ENCODE results near the gene EVI2A.

EVI2A gene

GRCh38 chr17:31329221-31329620 is 7.8 kb upstream of the EVI2A start (continued):
- TF ChIP-seq GLIS1 (tag by site-specific recombination; IDR thresholded peaks at IDR 0.05) (no peak), BCL6B (tag by site-specific recombination; IDR thresholded peaks at IDR 0.05) (no peak), IKZF3 (tag by site-specific recombination; IDR thresholded peaks at IDR 0.05) (no peak), ZEB2 (tag by site-specific recombination; IDR thresholded peaks at IDR 0.05) (no peak), PRDM6 (tag by site-specific recombination; IDR thresholded peaks at IDR 0.05) (no peak), ZNF211 (tag by site-specific recombination; IDR thresholded peaks at IDR 0.05; ENCODE audit: low read depth) (no peak), ZNF184 (tag by site-specific recombination; IDR thresholded peaks at IDR 0.05) (no peak), AEBP2 (tag by site-specific recombination; IDR thresholded peaks at IDR 0.05; ENCODE audit: borderline replicate concordance) (no peak), ZNF560 (tag by site-specific recombination; IDR thresholded peaks at IDR 0.05; ENCODE audit: borderline replicate concordance) (no peak)
- TF ChIP-seq, protein P1, sequence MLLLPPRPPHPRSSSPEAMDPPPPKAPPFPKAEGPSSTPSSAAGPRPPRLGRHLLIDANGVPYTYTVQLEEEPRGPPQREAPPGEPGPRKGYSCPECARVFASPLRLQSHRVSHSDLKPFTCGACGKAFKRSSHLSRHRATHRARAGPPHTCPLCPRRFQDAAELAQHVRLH (tag by site-specific recombination; IDR thresholded peaks at IDR 0.05) = no peak

GRCh38 chr17:31328160-31328535 is 6.7 kb upstream of the EVI2A start:
- ChIA-PET CTCF (no interaction called here), POLR2A (no interaction called here)
- Histone ChIP-seq H3K9me3 (ENCODE audit: control insufficient read depth, insufficient read depth, low read depth, low read length) (no peaks in the 10 kb centered on the region), H3K4me3 (ENCODE audit: low read depth, low read length) (no peak overlapping the region), H3K27ac (ENCODE audit: extremely low read depth, low read depth, low read length) (no peak overlapping the region), H3K36me3 (ENCODE audit: control insufficient read depth in 2 of 2, insufficient read depth in 1 of 2, low read length in 2 of 2) (peaks cover 13 to 34% of the 10 kb centered on the region in 2 experiments), H3K4me1 (ENCODE audit: control insufficient read depth, insufficient read depth, low read length) (no peaks in the 10 kb centered on the region)
- TF ChIP-seq ZNF629 (tag by site-specific recombination; IDR thresholded peaks at IDR 0.05) (0 out of 2 replicates have a peak, but pooled peaks have one; percentile 1), ZNF391 (tag by site-specific recombination; IDR thresholded peaks at IDR 0.05; ENCODE audit: borderline replicate concordance, low read depth) (no peak), ZIC2 (tag by site-specific recombination; IDR thresholded peaks at IDR 0.05) (no peak)

- ChIA-PET CTCF (no interaction called here), POLR2A (no interaction called here)
- Histone ChIP-seq H3K4me1 (ENCODE audit: control insufficient read depth, insufficient read depth, low read length) (no peaks in the 10 kb centered on the region), H3K36me3 (ENCODE audit: control insufficient read depth in 2 of 2, insufficient read depth in 1 of 2, low read length in 2 of 2) (peaks cover 13 to 34% of the 10 kb centered on the region in 2 experiments), H3K4me3 (ENCODE audit: low read depth, low read length) (no peak overlapping the region), H3K9me3 (ENCODE audit: control insufficient read depth, insufficient read depth, low read depth, low read length) (no peaks in the 10 kb centered on the region), H3K27ac (ENCODE audit: extremely low read depth, low read depth, low read length) (no peak overlapping the region)
- no peak for TF ChIP-seq MEIS1 (CRISPR knock-in tag; IDR thresholded peaks at IDR 0.05; ENCODE audit: borderline replicate concordance)
- TF ChIP-seq, protein P1 (tag by site-specific recombination; IDR thresholded peaks at IDR 0.05) = no peak
- 0 out of 2 replicates have a peak, but pooled peaks have one; percentile 15 for TF ChIP-seq ZNF629 (tag by site-specific recombination; IDR thresholded peaks at IDR 0.05)
- TF ChIP-seq EGR2 (tag by site-specific recombination; IDR thresholded peaks at IDR 0.05; ENCODE audit: low read depth) = no peak
- TF ChIP-seq, protein P2, sequence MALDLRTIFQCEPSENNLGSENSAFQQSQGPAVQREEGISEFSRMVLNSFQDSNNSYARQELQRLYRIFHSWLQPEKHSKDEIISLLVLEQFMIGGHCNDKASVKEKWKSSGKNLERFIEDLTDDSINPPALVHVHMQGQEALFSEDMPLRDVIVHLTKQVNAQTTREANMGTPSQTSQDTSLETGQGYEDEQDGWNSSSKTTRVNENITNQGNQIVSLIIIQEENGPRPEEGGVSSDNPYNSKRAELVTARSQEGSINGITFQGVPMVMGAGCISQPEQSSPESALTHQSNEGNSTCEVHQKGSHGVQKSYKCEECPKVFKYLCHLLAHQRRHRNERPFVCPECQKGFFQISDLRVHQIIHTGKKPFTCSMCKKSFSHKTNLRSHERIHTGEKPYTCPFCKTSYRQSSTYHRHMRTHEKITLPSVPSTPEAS (tag by site-specific recombination; IDR thresholded peaks at IDR 0.05) = no peak
- TF ChIP-seq ZNF362 (tag by site-specific recombination; IDR thresholded peaks at IDR 0.05) = 0 out of 2 replicates have a peak, but pooled peaks have one; percentile 39
- TF ChIP-seq, protein P3, sequence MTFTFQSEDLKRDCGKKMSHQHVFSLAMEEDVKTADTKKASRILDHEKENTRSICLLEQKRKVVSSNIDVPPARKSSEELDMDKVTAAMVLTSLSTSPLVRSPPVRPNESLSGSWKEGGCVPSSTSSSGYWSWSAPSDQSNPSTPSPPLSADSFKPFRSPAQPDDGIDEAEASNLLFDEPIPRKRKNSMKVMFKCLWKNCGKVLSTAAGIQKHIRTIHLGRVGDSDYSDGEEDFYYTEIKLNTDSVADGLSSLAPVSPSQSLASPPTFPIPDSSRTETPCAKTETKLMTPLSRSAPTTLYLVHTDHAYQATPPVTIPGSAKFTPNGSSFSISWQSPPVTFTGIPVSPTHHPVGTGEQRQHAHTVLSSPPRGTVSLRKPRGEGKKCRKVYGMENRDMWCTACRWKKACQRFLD (tag by site-specific recombination; IDR thresholded peaks at IDR 0.05) = no peak
- no peak for TF ChIP-seq ZNF169 (tag by site-specific recombination; IDR thresholded peaks at IDR 0.05)
- TF ChIP-seq HOXD13 (CRISPR knock-in tag; IDR thresholded peaks at IDR 0.05; ENCODE audit: borderline replicate concordance) = no peak
- TF ChIP-seq BCL6B (tag by site-specific recombination; IDR thresholded peaks at IDR 0.05) = no peak
These were observed 6.2 kb upstream of the EVI2A start for GRCh38 chr17:31327534-31328159.

Data from HEK293 (cell line).